ENCODE results near the gene FGF2.

The FGF2 gene

GRCh38 chr4:122781486-122781885 is 45.1 kb upstream of the FGF2 start:
- Histone ChIP-seq H3K4me3 (ENCODE audit: low read length) (no peak overlapping the region), H3K36me3 (ENCODE audit: control insufficient read depth, low read length) (no peaks in the 10 kb centered on the region), H3K9me3 (ENCODE audit: control insufficient read depth, insufficient read depth, low read length) (no peaks in the 10 kb centered on the region), H3K9me2 (replicated peaks; ENCODE audit: control insufficient read depth, low read length) (no peaks in the 10 kb centered on the region), H3K27ac (ENCODE audit: low read depth, low read length) (no peak overlapping the region), H3F3A (ENCODE audit: control insufficient read depth, insufficient read depth) (no peaks in the 10 kb centered on the region), H3K79me2 (ENCODE audit: control insufficient read depth, low read length) (no peaks in the 10 kb centered on the region), H4K20me1 (ENCODE audit: control insufficient read depth, insufficient read depth, low read depth, low read length) (no peaks in the 10 kb centered on the region), H3K4me1 (ENCODE audit: control insufficient read depth, low read length) (no peaks in the 10 kb centered on the region), H3K27me3 (ENCODE audit: control insufficient read depth, low read length) (no peaks in the 10 kb centered on the region), H3K4me2 (ENCODE audit: low read length) (no peak overlapping the region)
- no peak for TF ChIP-seq CTCF (IDR thresholded peaks at IDR 0.05; ENCODE audit: low read depth, low read length, poor library complexity, severe bottlenecking)
- no peak for TF ChIP-seq EZH2phosphoT487 (IDR thresholded peaks at IDR 0.05; ENCODE audit: borderline replicate concordance, low read length)

GRCh38 chr4:122783301-122784215 is 43.1 kb upstream of the FGF2 start:
- Histone ChIP-seq H3F3A (ENCODE audit: control insufficient read depth, insufficient read depth) (no peaks in the 10 kb centered on the region), H3K9me2 (replicated peaks; ENCODE audit: control insufficient read depth, low read length) (no peaks in the 10 kb centered on the region), H3K27ac (ENCODE audit: low read depth, low read length) (no peak overlapping the region), H3K4me1 (ENCODE audit: control insufficient read depth, low read length) (no peaks in the 10 kb centered on the region), H3K79me2 (ENCODE audit: control insufficient read depth, low read length) (no peaks in the 10 kb centered on the region), H3K27me3 (ENCODE audit: control insufficient read depth, low read length) (no peaks in the 10 kb centered on the region), H4K20me1 (ENCODE audit: control insufficient read depth, insufficient read depth, low read depth, low read length) (no peaks in the 10 kb centered on the region), H3K36me3 (ENCODE audit: control insufficient read depth, low read length) (no peaks in the 10 kb centered on the region), H3K4me2 (ENCODE audit: low read length) (no peak overlapping the region), H3K9me3 (ENCODE audit: control insufficient read depth, insufficient read depth, low read length) (no peaks in the 10 kb centered on the region), H3K4me3 (ENCODE audit: low read length) (no peak overlapping the region)
- TF ChIP-seq EZH2phosphoT487 (IDR thresholded peaks at IDR 0.05; ENCODE audit: borderline replicate concordance, low read length) (no peak), CTCF (IDR thresholded peaks at IDR 0.05; ENCODE audit: low read depth, low read length, poor library complexity, severe bottlenecking) (no peak)

DNA sequence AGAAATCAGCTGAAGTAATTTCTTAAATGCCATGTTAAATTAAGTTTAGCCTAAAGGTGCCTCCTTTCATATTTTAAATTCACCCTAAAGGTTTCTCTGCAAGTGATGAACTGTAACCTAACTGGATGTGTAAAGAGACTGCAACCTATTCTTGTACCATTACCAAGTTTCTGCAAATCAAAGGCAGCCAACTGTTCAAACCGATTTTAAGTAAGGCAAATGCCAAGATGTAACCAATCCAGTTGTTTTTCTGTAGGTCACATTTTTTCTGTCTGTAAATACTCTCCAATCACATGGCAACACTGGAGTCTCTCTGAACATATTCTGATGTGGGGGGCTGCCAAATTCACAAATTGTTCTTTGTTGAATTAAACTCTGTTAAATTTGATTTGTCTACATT is 42.4 kb upstream of the FGF2 start:
- Histone ChIP-seq H3K79me2 (ENCODE audit: control insufficient read depth, low read length) (no peaks in the 10 kb centered on the region), H3K27ac (ENCODE audit: low read depth, low read length) (no peak overlapping the region), H3K9me2 (replicated peaks; ENCODE audit: control insufficient read depth, low read length) (no peaks in the 10 kb centered on the region), H4K20me1 (ENCODE audit: control insufficient read depth, insufficient read depth, low read depth, low read length) (no peaks in the 10 kb centered on the region), H3K4me2 (ENCODE audit: low read length) (no peak overlapping the region), H3K27me3 (ENCODE audit: control insufficient read depth, low read length) (no peaks in the 10 kb centered on the region), H3K9me3 (ENCODE audit: control insufficient read depth, insufficient read depth, low read length) (no peaks in the 10 kb centered on the region), H3K36me3 (ENCODE audit: control insufficient read depth, low read length) (no peaks in the 10 kb centered on the region), H3F3A (ENCODE audit: control insufficient read depth, insufficient read depth) (no peaks in the 10 kb centered on the region), H3K4me1 (ENCODE audit: control insufficient read depth, low read length) (no peaks in the 10 kb centered on the region), H3K4me3 (ENCODE audit: low read length) (no peak overlapping the region)
- no peak for TF ChIP-seq EZH2phosphoT487 (IDR thresholded peaks at IDR 0.05; ENCODE audit: borderline replicate concordance, low read length)
- TF ChIP-seq CTCF (IDR thresholded peaks at IDR 0.05; ENCODE audit: low read depth, low read length, poor library complexity, severe bottlenecking), result no peak

Measured in DOHH2 (cell line).